ENCODE results near the gene FBP2.

The FBP2 gene

GRCh38 chr9:94639061-94639998, 45.7 kb upstream of the FBP2 start, which contains the start of gene FBP1:
FBP1 (minus strand) TSS chr9:94639518; CDS start chr9:94639310, 208 bp downstream.
- Histone ChIP-seq H3K27me3 (ENCODE audit: insufficient read depth, low read depth) (peaks cover 17% of the 10 kb centered on the region; the same call in 1 of the 2 replicates), H3K27ac (no peak within 1 kb of the TSS)

GRCh38 chr9:94638335-94639060, 44.9 kb upstream of the FBP2 start:
- Histone ChIP-seq H3K79me2 (ENCODE audit: insufficient read depth, low read depth) (no peaks in the 10 kb centered on the region), H3K4me1 (ENCODE audit: low read depth, poor library complexity, severe bottlenecking) (no peaks in the 10 kb centered on the region), H2AFZ (ENCODE audit: low read depth) (0 out of 2 replicates have a peak overlapping the region, but pooled peaks have one; percentile 52), H3K4me3 (IDR thresholded peaks at IDR 0.05; ENCODE audit: insufficient read depth, low read depth, low read length) (no peak overlapping the region), H3K36me3 (ENCODE audit: insufficient read depth) (no peaks in the 10 kb centered on the region), H4K20me1 (ENCODE audit: insufficient read depth) (no peaks in the 10 kb centered on the region), H3K4me2 (peak overlapping the region; percentile 39), H3K27ac (no peak overlapping the region), H3K9ac (no peak overlapping the region), H3K27me3 (ENCODE audit: insufficient read depth, low read depth) (peaks cover 17% of the 10 kb centered on the region; the same call in 1 of the 2 replicates)
- no peak for TF ChIP-seq CTCF (conservative IDR thresholded peaks at IDR 0.05; ENCODE audit: low read depth, low read length)

More at GRCh38 chr9:94639061-94639998, 45.7 kb upstream of the FBP2 start, which contains the start of gene FBP1:
- Histone ChIP-seq H3K79me2 (ENCODE audit: insufficient read depth, low read depth) (no peaks in the 10 kb centered on the region), H3K36me3 (ENCODE audit: insufficient read depth) (no peaks in the 10 kb centered on the region), H2AFZ (ENCODE audit: low read depth) (peak within 1 kb of the TSS; percentile 52), H3K4me3 (IDR thresholded peaks at IDR 0.05; ENCODE audit: insufficient read depth, low read depth, low read length) (no peak within 1 kb of the TSS), H3K4me2 (peak within 1 kb of the TSS; percentile 39), H4K20me1 (ENCODE audit: insufficient read depth) (no peaks in the 10 kb centered on the region), H3K9ac (no peak within 1 kb of the TSS), H3K4me1 (ENCODE audit: low read depth, poor library complexity, severe bottlenecking) (no peaks in the 10 kb centered on the region)
- no peak for TF ChIP-seq CTCF (conservative IDR thresholded peaks at IDR 0.05; ENCODE audit: low read depth, low read length)

- Histone ChIP-seq H4K20me1 (ENCODE audit: insufficient read depth) (no peaks in the 10 kb centered on the region), H3K4me3 (IDR thresholded peaks at IDR 0.05; ENCODE audit: insufficient read depth, low read depth, low read length) (no peak overlapping the region), H3K4me1 (ENCODE audit: low read depth, poor library complexity, severe bottlenecking) (no peaks in the 10 kb centered on the region), H3K4me2 (no peak overlapping the region), H2AFZ (ENCODE audit: low read depth) (no peak overlapping the region), H3K27ac (no peak overlapping the region), H3K9ac (no peak overlapping the region), H3K79me2 (ENCODE audit: insufficient read depth, low read depth) (no peaks in the 10 kb centered on the region), H3K36me3 (ENCODE audit: insufficient read depth) (no peaks in the 10 kb centered on the region), H3K27me3 (ENCODE audit: insufficient read depth, low read depth) (no peaks in the 10 kb centered on the region)
- TF ChIP-seq CTCF (conservative IDR thresholded peaks at IDR 0.05; ENCODE audit: low read depth, low read length), result no peak
These were observed 39.1 kb upstream of the FBP2 start for GRCh38 chr9:94632737-94633136.

- H3K4me1 ChIP-seq (ENCODE audit: low read depth, poor library complexity, severe bottlenecking), result no peaks in the 10 kb centered on the region
- no peaks in the 10 kb centered on the region for H3K27me3 ChIP-seq (ENCODE audit: insufficient read depth, low read depth)
- H4K20me1 ChIP-seq (ENCODE audit: insufficient read depth), result no peaks in the 10 kb centered on the region
- no peaks in the 10 kb centered on the region for H3K36me3 ChIP-seq (ENCODE audit: insufficient read depth)
- H3K27ac ChIP-seq, result no peak overlapping the region
- no peak overlapping the region for H3K4me3 ChIP-seq (IDR thresholded peaks at IDR 0.05; ENCODE audit: insufficient read depth, low read depth, low read length)
- TF ChIP-seq CTCF (conservative IDR thresholded peaks at IDR 0.05; ENCODE audit: low read depth, low read length), result no peak
- no peak overlapping the region for H3K9ac ChIP-seq
- H3K4me2 ChIP-seq, result no peak overlapping the region
- H3K79me2 ChIP-seq (ENCODE audit: insufficient read depth, low read depth), result no peaks in the 10 kb centered on the region
- no peak overlapping the region for H2AFZ ChIP-seq (ENCODE audit: low read depth)
These were observed 38.0 kb upstream of the FBP2 start for GRCh38 chr9:94631599-94631998.
